Liver (tissue), 9 donors: ENCODE data around the gene EPC2. TPM values are rescaled to one million over a fixed set of nuclear protein-coding genes. Genes with fewer than 3 reads are reported as not detected.

Experiments
- DNase-seq: peaks from one replicate; pipeline ENCODE4 v3.0.0-alpha.2; 2017; ENCODE audit warnings: low spot score
- H3K27ac ChIP-seq, 2 donors: one replicate each; pipeline ENCODE4 v1.7.0; 2013; ENCODE audit warnings: inconsistent platforms in 2 of 2, low read length in 2 of 2, control low read depth in 1 of 2, low read depth in 1 of 2, mild to moderate bottlenecking in 1 of 2
- H3K27me3 ChIP-seq, 4 donors: one replicate each; pipeline versions ENCODE4 v1.6.1 to v1.7.0; 2013; ENCODE audit warnings: low read length in 3 of 4, inconsistent platforms in 1 of 4, mild to moderate bottlenecking in 1 of 4, moderate library complexity in 1 of 4; ENCODE audit not compliant: control insufficient read depth in 4 of 4, insufficient read depth in 4 of 4
- H3K36me3 ChIP-seq, 4 donors: one replicate each; pipeline versions ENCODE4 v1.6.1 to v1.7.0; 2013; ENCODE audit warnings: low read length in 3 of 4, mild to moderate bottlenecking in 3 of 4, low read depth in 1 of 4, moderate library complexity in 1 of 4; ENCODE audit not compliant: control insufficient read depth in 4 of 4, insufficient read depth in 3 of 4
- H3K4me1 ChIP-seq, 4 donors: one replicate each; pipeline versions ENCODE4 v1.6.1 to v1.7.0; 2013; ENCODE audit warnings: low read length in 3 of 4, mild to moderate bottlenecking in 3 of 4, moderate library complexity in 1 of 4; ENCODE audit not compliant: control insufficient read depth in 4 of 4, insufficient read depth in 4 of 4
- H3K4me3 ChIP-seq, 3 donors: one replicate each; pipeline versions ENCODE4 v1.6.1 to v1.7.0; 2013; ENCODE audit warnings: low read length in 3 of 3, control low read depth in 1 of 3, low read depth in 1 of 3, mild to moderate bottlenecking in 1 of 3
- H3K9ac ChIP-seq, 2 donors: one replicate each; pipeline ENCODE4 v1.7.0; 2013; ENCODE audit warnings: low read length in 2 of 2, mild to moderate bottlenecking in 2 of 2, moderate library complexity in 2 of 2, control low read depth in 1 of 2, low read depth in 1 of 2
- H3K9me3 ChIP-seq, 4 donors: one replicate each; pipeline versions ENCODE4 v1.6.1 to v1.7.0; 2013; ENCODE audit warnings: low read length in 3 of 4; ENCODE audit not compliant: control insufficient read depth in 4 of 4
- EGR1 ChIP-seq, 2 donors: IDR thresholded peaks; 2 replicates each; pipeline ENCODE4 v1.6.1; 2016 to 2018; ENCODE audit warnings: antibody characterized with exemption in 2 of 2, low read depth in 2 of 2
- FOXA1 ChIP-seq: IDR thresholded peaks from 2 replicates; pipeline ENCODE4 v1.6.1; 2016; ENCODE audit warnings: antibody characterized with exemption
- FOXA2 ChIP-seq: IDR thresholded peaks from 2 replicates; pipeline ENCODE4 v1.6.1; 2016; ENCODE audit warnings: antibody characterized with exemption
- GABPA ChIP-seq, 2 donors: IDR thresholded peaks in 1 of 2; conservative IDR thresholded peaks in 1 of 2; 2 replicates each; pipeline ENCODE4 v1.6.1; 2016; ENCODE audit warnings: antibody characterized with exemption in 2 of 2, mild to moderate bottlenecking in 1 of 2, moderate library complexity in 1 of 2
- HNF4A ChIP-seq, 2 donors: conservative IDR thresholded peaks; 2 replicates each; pipeline ENCODE4 v1.6.1; 2016; ENCODE audit warnings: antibody characterized with exemption in 2 of 2, mild to moderate bottlenecking in 2 of 2
- HNF4G ChIP-seq: IDR thresholded peaks from 2 replicates; pipeline ENCODE4 v1.6.1; 2016; ENCODE audit warnings: antibody characterized with exemption
- JUND ChIP-seq, 2 donors: IDR thresholded peaks; 2 replicates each; pipeline ENCODE4 v1.6.1; 2016; ENCODE audit warnings: antibody characterized with exemption in 2 of 2
- NR2F2 ChIP-seq: IDR thresholded peaks from 2 replicates; pipeline ENCODE4 v1.6.1; 2016; ENCODE audit warnings: antibody characterized with exemption
- RAD21 ChIP-seq, 2 donors: IDR thresholded peaks; 2 replicates each; pipeline ENCODE4 v1.6.1; 2016; ENCODE audit warnings: antibody characterized with exemption in 2 of 2, mild to moderate bottlenecking in 2 of 2
- RXRA ChIP-seq, 2 donors: IDR thresholded peaks; 2 replicates each; pipeline ENCODE4 v1.6.1; 2017 to 2018; ENCODE audit warnings: antibody characterized with exemption in 2 of 2, mild to moderate bottlenecking in 1 of 2
- SP1 ChIP-seq: IDR thresholded peaks from 2 replicates; pipeline ENCODE4 v1.6.1; 2018; ENCODE audit warnings: antibody characterized with exemption, mild to moderate bottlenecking
- TAF1 ChIP-seq: conservative IDR thresholded peaks from 2 replicates; pipeline ENCODE4 v1.6.1; 2016; ENCODE audit warnings: antibody characterized with exemption, mild to moderate bottlenecking
- YY1 ChIP-seq: IDR thresholded peaks from 2 replicates; pipeline ENCODE4 v1.6.1; 2016; ENCODE audit warnings: antibody characterized with exemption, mild to moderate bottlenecking
- WGBS: extraction: QIAGEN DNeasy Blood & Tissue Kit; methylation state at CpG from one replicate; pipeline ENCODE4 v1.1.7; 2013; 5-methylcytosine and 5-hydroxymethylcytosine counted together
- polyA plus RNA-seq, 2 donors: library from polyadenylated mRNA; stranded (reverse) in 1 of 2; unstranded in 1 of 2; fragments of 200-250 nt in 1 of 2; fragments of >200 nt in 1 of 2; fragmentation: Nextera tagmentation in 1 of 2; extraction: Ambion mirVana in 1 of 2; gene quantifications; one replicate each; pipeline versions ENCODE4 v1.2.1 to v1.2.3, GENCODE V29; 2013 to 2015
- total RNA-seq, 2 donors: library from RNA; depleted of rRNA; stranded (reverse); fragments of >200 nt; gene quantifications; one replicate each; pipeline ENCODE4 v1.2.3, GENCODE V29; 2014
- TF ChIP-seq, protein P1 (sequence below): fragments of 150-350 bp; IDR thresholded peaks from 2 replicates; pipeline ENCODE4 v1.5.1; 2017; ENCODE audit warnings: improper control_type of control experiment, low read depth, low read length; ENCODE audit not compliant: missing input control
- TF ChIP-seq, protein P2 (sequence below): IDR thresholded peaks from 2 replicates; pipeline ENCODE4 v1.6.1; 2016; ENCODE audit warnings: antibody characterized with exemption
- TF ChIP-seq, protein P3 (sequence below): IDR thresholded peaks from 2 replicates; pipeline ENCODE4 v1.6.1; 2016; ENCODE audit warnings: antibody characterized with exemption
- donor health status: healthy.
- donor health status: healthy.
- donor health status: healthy.
- donor health status: healthy.
- donor health status: healthy.

Gene EPC2
- total and polyA plus RNA-seq, 4 donors, result 2.8 to 17.7 (median 9.6) TPM

DNA sequence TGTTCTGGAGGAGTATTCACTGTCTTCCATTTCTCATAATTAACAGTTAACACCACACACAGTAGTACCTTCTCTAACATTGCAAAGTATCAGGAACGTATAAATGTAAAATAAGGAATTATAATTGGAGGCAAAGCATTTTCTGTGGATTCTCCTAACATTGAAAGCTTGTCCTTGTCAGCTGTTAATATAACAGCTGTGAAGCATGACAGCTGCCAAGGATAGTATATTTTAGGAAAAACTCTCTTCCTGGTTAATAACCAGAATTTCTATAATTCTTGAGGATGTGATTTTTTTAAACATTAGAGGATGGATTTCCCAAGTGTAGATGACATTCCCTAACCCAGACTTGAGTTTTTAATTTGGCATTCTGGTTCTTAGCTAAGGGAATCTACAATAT is 110.3 kb downstream of the EPC2 start:
- H3K27me3 ChIP-seq, result no peaks in the 10 kb centered on the region
- no peak for DNase-seq
- no peak overlapping the region for H3K27ac ChIP-seq
- WGBS, result 81% methylated on average over 1 of the region's 1 CpG
- H3K9me3 ChIP-seq, result no peaks in the 10 kb centered on the region
- no peak for TF ChIP-seq SP1
- TF ChIP-seq FOXA1, result no peak
- TF ChIP-seq HNF4G, result no peak
- no peak for TF ChIP-seq TAF1
- TF ChIP-seq, protein P1, sequence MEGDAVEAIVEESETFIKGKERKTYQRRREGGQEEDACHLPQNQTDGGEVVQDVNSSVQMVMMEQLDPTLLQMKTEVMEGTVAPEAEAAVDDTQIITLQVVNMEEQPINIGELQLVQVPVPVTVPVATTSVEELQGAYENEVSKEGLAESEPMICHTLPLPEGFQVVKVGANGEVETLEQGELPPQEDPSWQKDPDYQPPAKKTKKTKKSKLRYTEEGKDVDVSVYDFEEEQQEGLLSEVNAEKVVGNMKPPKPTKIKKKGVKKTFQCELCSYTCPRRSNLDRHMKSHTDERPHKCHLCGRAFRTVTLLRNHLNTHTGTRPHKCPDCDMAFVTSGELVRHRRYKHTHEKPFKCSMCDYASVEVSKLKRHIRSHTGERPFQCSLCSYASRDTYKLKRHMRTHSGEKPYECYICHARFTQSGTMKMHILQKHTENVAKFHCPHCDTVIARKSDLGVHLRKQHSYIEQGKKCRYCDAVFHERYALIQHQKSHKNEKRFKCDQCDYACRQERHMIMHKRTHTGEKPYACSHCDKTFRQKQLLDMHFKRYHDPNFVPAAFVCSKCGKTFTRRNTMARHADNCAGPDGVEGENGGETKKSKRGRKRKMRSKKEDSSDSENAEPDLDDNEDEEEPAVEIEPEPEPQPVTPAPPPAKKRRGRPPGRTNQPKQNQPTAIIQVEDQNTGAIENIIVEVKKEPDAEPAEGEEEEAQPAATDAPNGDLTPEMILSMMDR, result no peak
- TF ChIP-seq RAD21 (IDR thresholded peaks at IDR 0.05), result no peak
- TF ChIP-seq, protein P2, sequence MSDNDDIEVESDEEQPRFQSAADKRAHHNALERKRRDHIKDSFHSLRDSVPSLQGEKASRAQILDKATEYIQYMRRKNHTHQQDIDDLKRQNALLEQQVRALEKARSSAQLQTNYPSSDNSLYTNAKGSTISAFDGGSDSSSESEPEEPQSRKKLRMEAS, result no peak
- no peak for TF ChIP-seq JUND (IDR thresholded peaks at IDR 0.05)
- H3K36me3 ChIP-seq, result peaks cover 0 to 6% (median 0%) of the 10 kb centered on the region in 4 donors
- H3K9ac ChIP-seq, result no peak overlapping the region
- H3K4me3 ChIP-seq, result no peak overlapping the region
- H3K4me1 ChIP-seq, result peaks cover 0 to 4% (median 0%) of the 10 kb centered on the region in 4 donors

DNA sequence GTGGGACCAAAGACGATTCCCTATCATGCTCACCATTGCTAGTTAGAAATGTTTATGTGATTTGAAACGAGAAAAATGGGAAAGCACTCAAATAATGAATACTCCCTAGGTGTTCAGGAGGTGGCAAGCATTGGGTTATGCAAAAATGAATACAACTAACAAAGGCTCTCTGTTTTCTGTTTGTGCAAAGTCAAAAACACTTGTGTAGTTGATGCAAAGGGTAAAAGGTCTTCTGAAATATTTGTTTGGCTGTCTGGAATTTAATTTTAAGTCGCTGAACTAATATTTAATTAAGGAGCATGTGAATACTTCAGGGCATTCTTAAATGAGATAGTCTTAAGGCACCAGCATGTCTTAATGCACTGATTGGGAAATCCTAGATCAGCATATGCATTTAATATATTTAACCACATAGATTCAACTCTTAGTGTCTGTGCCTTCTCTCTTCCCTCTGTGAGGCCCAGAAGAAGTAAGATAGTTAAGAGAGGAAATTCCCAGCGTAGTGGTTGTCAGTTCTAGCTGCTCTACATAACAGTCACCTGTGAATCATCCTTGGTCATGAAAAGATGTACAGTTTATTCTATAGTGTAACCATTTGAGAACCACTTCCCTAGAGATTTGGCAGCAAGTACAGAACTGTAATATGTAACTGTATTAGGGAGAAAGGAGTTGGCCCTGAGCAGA is 111.9 kb downstream of the EPC2 start:
- H3K27me3 ChIP-seq, result no peaks in the 10 kb centered on the region
- no peak overlapping the region for H3K27ac ChIP-seq
- H3K9me3 ChIP-seq, result no peaks in the 10 kb centered on the region
- H3K36me3 ChIP-seq, result peaks cover 0 to 6% (median 0%) of the 10 kb centered on the region in 4 donors
- peaks cover 0 to 4% (median 0%) of the 10 kb centered on the region in 4 donors for H3K4me1 ChIP-seq
- H3K4me3 ChIP-seq, result no peak overlapping the region
- DNase-seq, result no peak
- no peak for TF ChIP-seq FOXA2
- no peak for TF ChIP-seq FOXA1
- TF ChIP-seq EGR1 (IDR thresholded peaks at IDR 0.05; ENCODE audit: low read depth in 2 of 2), result no peak
- TF ChIP-seq, protein P2, result no peak
- no peak for TF ChIP-seq HNF4A (conservative IDR thresholded peaks at IDR 0.05)
- TF ChIP-seq YY1, result no peak
- TF ChIP-seq NR2F2, result no peak
- TF ChIP-seq RAD21 (IDR thresholded peaks at IDR 0.05), result no peak
- no peak for TF ChIP-seq JUND (IDR thresholded peaks at IDR 0.05)
- no peak for TF ChIP-seq GABPA (IDR thresholded peaks at IDR 0.05 in 1 of 2, conservative IDR thresholded peaks at IDR 0.05 in 1 of 2)
- 83% methylated on average over 4 of the region's 4 CpGs for WGBS
- no peak overlapping the region for H3K9ac ChIP-seq

DNA sequence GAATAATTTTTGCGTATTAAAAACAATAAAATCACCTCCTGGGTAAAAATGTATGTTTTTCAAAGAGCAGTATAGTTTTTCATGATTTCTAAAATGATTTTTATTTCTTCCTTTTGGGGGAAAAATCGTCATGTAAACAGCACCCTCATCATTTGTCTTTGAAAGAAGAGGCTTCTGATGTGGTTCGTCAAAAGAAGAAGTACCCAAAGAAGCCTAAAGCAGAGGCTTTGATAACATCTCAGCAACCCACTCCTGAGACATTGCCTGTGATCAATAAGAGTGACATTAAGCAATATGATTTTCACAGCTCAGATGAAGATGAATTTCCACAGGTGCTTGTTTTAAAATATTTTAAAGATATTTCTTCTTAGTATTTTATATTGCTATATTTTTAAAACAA is 120.3 kb downstream of the EPC2 start:
- Histone ChIP-seq H3K27me3 (no peaks in the 10 kb centered on the region), H3K4me3 (no peak overlapping the region), H3K27ac (no peak overlapping the region), H3K9ac (no peak overlapping the region), H3K36me3 (peaks cover 0 to 22% (median 10%) of the 10 kb centered on the region in 4 donors), H3K4me1 (no peaks in the 10 kb centered on the region), H3K9me3 (no peaks in the 10 kb centered on the region)
- WGBS, result 91% methylated on average over 3 of the region's 3 CpGs
- DNase-seq, result no peak
- TF ChIP-seq JUND (IDR thresholded peaks at IDR 0.05) (no peak), TAF1 (no peak), NR2F2 (no peak), FOXA2 (no peak), GABPA (IDR thresholded peaks at IDR 0.05 in 1 of 2, conservative IDR thresholded peaks at IDR 0.05 in 1 of 2) (no peak), RXRA (IDR thresholded peaks at IDR 0.05) (no peak), EGR1 (IDR thresholded peaks at IDR 0.05; ENCODE audit: low read depth in 2 of 2) (no peak)
- TF ChIP-seq, protein P3, sequence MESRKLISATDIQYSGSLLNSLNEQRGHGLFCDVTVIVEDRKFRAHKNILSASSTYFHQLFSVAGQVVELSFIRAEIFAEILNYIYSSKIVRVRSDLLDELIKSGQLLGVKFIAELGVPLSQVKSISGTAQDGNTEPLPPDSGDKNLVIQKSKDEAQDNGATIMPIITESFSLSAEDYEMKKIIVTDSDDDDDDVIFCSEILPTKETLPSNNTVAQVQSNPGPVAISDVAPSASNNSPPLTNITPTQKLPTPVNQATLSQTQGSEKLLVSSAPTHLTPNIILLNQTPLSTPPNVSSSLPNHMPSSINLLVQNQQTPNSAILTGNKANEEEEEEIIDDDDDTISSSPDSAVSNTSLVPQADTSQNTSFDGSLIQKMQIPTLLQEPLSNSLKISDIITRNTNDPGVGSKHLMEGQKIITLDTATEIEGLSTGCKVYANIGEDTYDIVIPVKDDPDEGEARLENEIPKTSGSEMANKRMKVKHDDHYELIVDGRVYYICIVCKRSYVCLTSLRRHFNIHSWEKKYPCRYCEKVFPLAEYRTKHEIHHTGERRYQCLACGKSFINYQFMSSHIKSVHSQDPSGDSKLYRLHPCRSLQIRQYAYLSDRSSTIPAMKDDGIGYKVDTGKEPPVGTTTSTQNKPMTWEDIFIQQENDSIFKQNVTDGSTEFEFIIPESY, result no peak
- TF ChIP-seq, protein P1, result no peak
- TF ChIP-seq, protein P2, result no peak
